Iris pigment epithelial cell (primary cell): Measurements from ENCODE around the gene PTGFRN.
"Not testable (repeated sequence)": the region's sequence is repeated elsewhere in the genome, so short reads cannot be mapped to it uniquely, and the experiment has no call there.

ENCODE experiments used
- DNase-seq: peaks from one replicate; pipeline ENCODE4 v3.0.0-alpha.2; 2011; ENCODE audit warnings: low read depth

The PTGFRN gene

GRCh38 chr1:116916533-116917445 is 7.1 kb downstream of the PTGFRN start:
- DNase-seq = no peak

GRCh38 chr1:116918714-116919357 is 9.1 kb downstream of the PTGFRN start:
- no peak for DNase-seq

GRCh38 chr1:116919802-116920201 is 10.1 kb downstream of the PTGFRN start:
- DNase-seq = no peak

- DNase-seq = no peak
These were observed 10.5 kb downstream of the PTGFRN start for GRCh38 chr1:116920211-116920610.

GRCh38 chr1:116921301-116921885 is 11.7 kb downstream of the PTGFRN start:
- DNase-seq = no peak

GRCh38 chr1:116921937-116922336 is 12.2 kb downstream of the PTGFRN start:
- no peak for DNase-seq

- DNase-seq = no peak
These were observed 13.7 kb downstream of the PTGFRN start for GRCh38 chr1:116923421-116923820.

- DNase-seq = no peak
These were observed 17.5 kb downstream of the PTGFRN start for GRCh38 chr1:116927049-116927798.

- DNase-seq = no peak
These were observed 20.4 kb downstream of the PTGFRN start for GRCh38 chr1:116929961-116930592.

- no peak for DNase-seq
These were observed 21.6 kb downstream of the PTGFRN start for GRCh38 chr1:116931016-116931918.

- DNase-seq = no peak
These were observed 24.1 kb downstream of the PTGFRN start for GRCh38 chr1:116933606-116934515.

- no peak for DNase-seq
These were observed 25.0 kb downstream of the PTGFRN start for GRCh38 chr1:116934586-116935207.

- no peak for DNase-seq
These were observed 28.5 kb downstream of the PTGFRN start for GRCh38 chr1:116938216-116938615.

GRCh38 chr1:116939780-116940543 is 30.2 kb downstream of the PTGFRN start:
- DNase-seq = not testable (repeated sequence)

- no peak for DNase-seq
These were observed 31.3 kb downstream of the PTGFRN start for GRCh38 chr1:116940814-116941599.

GRCh38 chr1:116941670-116942069 is 32.0 kb downstream of the PTGFRN start:
- DNase-seq = no peak

- no peak for DNase-seq
These were observed 32.6 kb downstream of the PTGFRN start for GRCh38 chr1:116942344-116942743.

- DNase-seq = peak; percentile 3
These were observed 33.7 kb downstream of the PTGFRN start for GRCh38 chr1:116943438-116943837.
